NOMO-1 (cell line): ENCODE measurements around the gene RRAD.
A peak's percentile ranks its signal among the peaks of the same experiment; 100 is the strongest.
"Not testable (repeated sequence)": the region's sequence is repeated elsewhere in the genome, so short reads cannot be mapped to it uniquely, and the experiment has no call there.

Experiments
- DNase-seq, 2 experiments: peaks; one replicate each; lab custom pipeline; 2025; ENCODE audit not compliant: unreplicated experiment in 2 of 2; lab: John Stamatoyannopoulos, UW

RRAD gene, protein sequence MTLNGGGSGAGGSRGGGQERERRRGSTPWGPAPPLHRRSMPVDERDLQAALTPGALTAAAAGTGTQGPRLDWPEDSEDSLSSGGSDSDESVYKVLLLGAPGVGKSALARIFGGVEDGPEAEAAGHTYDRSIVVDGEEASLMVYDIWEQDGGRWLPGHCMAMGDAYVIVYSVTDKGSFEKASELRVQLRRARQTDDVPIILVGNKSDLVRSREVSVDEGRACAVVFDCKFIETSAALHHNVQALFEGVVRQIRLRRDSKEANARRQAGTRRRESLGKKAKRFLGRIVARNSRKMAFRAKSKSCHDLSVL

DNA sequence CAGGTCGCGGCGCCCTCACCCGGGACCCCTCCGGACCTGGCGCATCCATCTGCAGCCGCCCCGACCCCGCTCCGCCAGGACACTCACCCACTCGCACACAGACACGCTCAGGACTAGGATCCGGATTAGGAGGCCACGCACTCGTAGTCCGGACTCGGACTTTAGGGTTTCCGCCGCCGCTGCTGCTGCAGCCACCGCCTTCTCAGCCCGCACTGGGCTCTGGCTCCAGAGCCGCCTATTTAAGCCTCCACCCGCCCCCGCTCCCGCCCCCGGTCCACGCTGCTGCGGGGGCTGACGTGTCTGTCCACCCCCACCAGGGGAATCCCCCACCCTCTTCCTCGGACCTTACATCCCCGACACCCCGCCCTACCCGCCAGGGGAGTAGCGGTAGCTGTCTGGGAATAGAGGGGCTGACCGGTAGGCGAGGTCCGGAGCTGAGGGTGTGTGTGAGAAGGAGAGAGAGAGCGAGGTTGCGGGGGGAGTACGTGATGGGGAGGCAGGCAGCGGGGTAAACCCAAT lies at the start of gene RRAD:
TSS of gene RRAD (minus strand) at position 214 of the 519 bp plus-strand sequence. CDS start 356 bp downstream, outside the sequence.
- no peak for DNase-seq

DNA sequence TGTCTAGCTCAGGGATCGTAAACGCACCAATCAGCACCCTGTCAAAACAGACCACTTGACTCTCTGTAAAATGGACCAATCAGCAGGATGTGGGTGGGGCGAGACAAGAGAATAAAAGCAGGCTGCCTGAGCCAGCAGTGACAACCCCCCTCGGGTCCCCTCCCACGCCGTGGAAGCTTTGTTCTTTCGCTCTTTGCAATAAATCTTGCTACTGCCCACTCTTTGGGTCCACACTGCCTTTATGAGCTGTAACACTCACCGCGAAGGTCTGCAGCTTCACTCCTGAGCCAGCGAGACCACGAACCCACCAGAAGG lies 49.6 kb upstream of the RRAD start:
- not testable (repeated sequence) for DNase-seq

DNA sequence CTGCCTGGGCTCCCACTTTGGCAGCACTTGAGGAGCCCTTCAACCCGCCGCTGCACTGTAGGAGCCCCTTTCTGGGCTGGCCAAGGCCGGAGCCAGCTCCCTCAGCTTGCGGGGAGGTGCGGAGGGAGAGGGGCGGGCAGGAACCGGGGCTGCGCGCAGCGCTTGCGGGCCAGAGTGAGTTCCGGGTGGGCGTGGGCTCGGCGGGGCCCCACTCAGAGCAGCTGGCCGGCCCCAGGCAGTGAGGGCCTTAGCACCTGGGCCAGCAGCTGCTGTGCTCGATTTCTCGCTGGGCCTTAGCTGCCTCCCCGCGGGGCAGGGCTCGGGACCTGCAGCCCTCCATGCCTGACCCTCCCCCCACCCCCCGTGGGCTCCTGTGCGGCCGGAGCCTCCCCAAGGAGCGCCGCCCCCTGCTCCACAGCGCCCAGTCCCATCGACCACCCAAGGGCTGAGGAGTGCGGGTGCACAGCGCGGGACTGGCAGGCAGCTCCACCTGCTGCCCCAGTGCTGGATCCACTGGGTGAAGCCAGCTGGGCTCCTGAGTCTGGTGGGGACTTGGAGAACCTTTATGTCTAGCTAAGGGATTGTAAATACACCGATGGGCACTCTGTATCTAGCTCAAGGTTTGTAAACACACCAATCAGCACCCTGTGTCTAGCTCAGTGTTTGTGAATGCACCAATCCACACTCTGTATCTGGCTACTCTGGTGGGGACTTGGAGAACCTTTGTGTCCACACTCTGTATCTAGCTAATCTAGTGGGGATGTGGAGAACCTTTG lies 49.0 kb upstream of the RRAD start:
- DNase-seq = not testable (repeated sequence)

DNA sequence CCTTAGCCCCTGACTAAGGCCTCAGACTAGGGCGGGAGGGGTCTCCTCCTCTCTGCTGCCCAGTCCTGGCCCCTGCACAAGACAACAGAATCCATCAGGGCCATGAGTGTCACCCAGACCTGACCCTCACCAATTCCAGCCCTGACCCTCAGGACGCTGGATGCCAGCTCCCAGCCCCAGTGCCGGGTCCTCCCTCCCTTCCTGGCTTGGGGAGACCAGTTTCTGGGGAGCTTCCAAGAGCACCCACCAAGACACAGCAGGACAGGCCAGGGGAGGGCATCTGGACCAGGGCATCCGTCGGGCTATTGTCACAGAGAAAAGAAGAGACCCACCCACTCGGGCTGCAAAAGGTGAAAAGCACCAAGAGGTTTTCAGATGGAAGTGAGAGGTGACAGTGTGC lies 48.4 kb upstream of the RRAD start:
- DNase-seq = no peak

DNA sequence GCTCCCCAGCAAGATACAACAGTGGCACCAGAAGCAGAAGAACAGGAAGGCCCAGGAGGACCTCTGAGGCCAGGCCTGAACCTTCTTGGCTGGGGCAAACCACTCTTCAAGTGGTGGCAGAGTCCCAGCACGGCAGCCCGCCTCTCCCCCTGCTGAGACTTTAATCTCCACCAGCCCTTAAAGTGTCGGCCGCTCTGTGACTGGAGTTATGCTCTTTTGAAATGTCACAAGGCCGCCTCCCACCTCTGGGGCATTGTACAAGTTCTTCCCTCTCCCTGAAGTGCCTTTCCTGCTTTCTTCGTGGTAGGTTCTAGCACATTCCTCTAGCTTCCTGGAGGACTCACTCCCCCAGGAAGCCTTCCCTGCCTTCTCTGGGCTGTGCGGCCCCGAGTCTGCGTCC lies 47.6 kb upstream of the RRAD start:
- DNase-seq = no peak

DNA sequence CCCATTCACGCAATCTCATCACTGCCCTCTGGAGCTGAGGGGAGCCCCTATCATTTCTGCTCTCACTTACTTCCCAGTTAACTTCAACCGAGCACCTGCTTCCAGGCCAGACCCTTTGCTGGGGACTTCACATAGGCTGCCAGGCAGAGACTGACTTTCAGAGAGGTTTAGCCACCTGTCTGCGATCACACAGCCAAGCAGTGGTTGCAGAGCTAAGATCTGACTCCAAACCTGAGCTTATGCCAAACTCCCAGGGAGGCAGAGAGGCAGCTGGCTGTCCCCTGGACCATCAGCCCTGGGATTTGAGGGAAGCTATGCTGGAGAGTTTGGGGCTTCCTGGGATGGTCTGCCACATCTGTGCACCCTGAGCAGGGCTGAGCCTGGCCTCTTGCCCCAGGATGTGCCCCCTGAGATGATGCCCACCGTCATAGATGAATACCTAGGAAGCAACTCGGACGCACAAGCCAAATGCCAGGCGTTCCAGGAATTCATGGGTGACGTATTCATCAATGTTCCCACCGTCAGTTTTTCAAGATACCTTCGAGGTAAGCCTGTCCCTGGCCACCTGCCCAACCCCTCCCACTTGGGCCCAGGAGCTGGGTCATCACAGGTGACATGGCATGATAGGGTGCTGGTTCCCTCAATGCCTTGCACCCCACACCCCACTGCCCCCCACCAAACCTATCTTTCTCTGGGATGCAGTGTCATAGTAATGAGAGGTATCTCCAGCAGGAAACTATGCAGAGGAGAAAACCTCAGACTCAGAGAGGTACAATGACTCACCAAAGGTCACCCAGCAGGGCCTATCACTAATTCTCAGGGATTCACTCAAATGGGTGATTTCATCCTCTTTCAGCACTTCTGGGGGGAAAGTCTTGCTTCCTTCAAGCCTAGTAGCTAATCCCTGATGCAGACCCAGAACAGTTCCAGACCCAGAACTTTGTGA lies 45.7 kb upstream of the RRAD start:
- DNase-seq = no peak

DNA sequence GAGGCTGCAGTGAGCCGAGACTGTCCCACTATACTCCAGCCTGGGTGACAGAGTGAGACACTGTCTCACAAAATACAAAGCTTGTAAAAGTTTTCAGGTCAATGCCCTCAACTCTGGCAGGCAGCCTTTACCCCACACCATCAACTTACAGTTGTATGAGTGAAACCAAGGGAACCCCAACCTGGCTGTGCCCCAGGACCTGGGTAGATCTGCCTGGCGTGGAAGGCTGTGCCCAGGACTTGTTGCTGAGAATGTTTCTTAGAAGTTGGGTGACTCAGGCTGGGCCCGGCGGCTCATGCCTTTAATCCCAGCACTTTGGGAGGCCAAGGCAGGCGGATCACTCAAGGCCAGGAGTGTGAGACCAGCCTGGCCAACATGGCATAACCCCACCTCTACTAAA lies 43.5 kb upstream of the RRAD start:
- DNase-seq = no peak

DNA sequence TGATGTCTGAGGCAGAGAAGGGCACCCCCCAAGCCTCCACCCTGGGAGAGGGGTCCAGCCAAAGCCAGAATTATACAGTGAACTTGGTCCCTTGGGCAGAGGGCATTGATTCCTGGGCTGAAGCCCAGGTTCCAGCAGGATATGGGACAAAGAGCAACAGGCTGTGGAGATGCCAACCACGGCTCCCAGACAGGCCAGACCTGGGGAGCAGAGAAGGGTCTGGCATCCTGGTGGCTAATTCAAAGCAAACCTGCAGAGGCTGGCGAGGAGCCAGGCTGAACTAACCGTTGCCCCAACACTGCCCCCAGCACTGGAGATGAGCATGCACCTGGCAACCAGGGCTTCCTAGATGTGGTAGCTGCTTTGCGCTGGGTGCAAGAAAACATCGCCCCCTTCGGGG lies 38.7 kb upstream of the RRAD start:
- no peak for DNase-seq

DNA sequence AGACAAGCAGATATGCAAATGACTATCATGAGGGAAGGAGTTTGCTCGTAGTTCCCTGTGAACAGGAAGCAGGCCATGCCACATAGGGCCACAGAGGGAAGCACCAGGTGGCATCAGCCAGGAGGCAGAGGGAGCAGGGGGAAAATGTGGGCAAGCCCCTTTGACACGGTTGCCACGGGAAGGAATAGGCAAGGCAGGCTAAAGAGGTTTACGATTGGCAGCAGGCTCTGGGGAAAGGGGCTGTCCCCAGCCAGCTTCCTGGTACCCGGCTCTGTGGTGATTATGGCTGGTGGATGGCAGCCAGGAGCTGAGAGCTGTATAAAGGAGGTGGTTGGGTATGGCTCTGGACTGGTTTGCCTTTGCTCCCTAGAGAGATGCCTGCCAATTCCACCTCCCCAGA lies 36.6 kb upstream of the RRAD start:
- DNase-seq = no peak

DNA sequence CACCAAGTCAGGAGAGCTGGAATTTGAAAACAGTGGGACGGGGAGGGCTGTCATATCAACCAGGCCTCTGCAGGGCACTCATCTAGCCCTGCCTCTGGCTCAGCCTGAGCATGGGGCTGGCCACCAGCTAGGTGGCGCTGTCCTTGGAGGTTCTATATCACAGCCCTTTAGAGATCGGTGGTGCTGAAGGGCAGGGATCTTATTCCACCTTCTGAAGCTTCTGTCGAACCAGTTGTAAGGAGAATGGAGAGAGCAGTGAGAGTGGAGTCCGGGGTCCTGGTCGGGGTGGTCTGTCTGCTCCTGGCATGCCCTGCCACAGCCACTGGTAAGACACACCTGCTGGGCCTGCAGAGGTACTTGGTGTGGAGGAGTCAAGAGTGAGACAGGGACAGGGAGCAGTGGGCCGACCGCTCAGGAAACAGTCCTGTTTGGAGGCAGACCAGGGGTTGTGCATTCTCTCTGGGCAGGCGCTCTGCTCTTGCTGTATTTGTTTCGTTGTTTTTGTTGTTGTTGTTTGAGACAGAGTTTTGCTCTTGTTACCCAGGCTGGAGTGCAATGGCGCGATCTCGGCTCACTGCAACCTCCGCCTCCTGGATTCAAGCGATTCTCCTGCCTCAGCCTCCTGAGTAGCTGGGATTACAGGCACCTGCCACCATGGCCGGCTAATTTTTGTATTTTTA lies 35.9 kb upstream of the RRAD start, which contains the start of gene CES3:
TSS of gene CES3 (plus strand) at position 202 of the 680 bp plus-strand sequence. CDS start at position 244, 42 bp downstream.
- DNase-seq = peak; percentile 46 to 60

DNA sequence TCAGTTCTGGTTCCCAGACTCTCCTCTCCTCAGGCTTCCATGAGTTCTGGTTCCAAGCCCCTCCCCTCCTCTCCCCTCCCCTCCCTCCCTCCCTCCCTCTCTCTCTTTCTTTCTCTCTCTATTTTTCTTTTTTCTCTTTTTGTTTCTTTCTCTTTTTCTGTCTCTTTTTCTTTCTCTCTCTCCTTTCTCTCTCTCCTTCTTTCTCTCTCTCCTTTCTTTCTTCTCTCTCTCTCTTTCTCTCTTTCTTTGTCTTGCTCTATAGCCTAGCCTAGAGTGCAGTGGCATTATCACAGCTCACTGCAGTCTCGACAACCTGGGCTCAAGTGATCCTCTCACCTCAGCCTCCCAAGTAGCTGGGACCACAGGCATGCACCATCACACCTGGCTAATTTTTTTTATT lies 34.9 kb upstream of the RRAD start:
- no peak for DNase-seq

DNA sequence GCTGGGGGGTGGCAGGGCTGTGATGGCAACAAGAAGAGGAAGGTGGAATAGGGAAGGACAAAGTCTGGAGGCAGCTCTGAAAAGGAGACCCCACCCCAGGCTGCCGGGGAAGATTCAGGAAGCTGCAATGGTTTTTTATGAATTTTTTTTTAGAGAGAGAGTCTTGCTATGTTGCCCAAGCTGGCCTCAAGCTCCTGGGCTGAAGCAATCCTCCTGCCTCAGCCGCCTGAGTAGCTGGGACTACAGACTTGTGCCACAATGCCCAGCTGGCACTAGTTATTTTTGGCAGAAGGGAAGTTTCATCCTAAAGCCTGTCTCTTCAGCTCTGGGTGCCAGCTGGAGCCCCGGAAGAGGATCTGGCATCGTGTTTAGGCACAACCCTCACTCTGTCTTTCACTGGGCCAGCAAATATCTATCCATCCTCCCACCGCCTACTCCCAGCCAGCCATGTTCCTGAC lies 34.4 kb upstream of the RRAD start:
- DNase-seq = peak; percentile 42 to 45

DNA sequence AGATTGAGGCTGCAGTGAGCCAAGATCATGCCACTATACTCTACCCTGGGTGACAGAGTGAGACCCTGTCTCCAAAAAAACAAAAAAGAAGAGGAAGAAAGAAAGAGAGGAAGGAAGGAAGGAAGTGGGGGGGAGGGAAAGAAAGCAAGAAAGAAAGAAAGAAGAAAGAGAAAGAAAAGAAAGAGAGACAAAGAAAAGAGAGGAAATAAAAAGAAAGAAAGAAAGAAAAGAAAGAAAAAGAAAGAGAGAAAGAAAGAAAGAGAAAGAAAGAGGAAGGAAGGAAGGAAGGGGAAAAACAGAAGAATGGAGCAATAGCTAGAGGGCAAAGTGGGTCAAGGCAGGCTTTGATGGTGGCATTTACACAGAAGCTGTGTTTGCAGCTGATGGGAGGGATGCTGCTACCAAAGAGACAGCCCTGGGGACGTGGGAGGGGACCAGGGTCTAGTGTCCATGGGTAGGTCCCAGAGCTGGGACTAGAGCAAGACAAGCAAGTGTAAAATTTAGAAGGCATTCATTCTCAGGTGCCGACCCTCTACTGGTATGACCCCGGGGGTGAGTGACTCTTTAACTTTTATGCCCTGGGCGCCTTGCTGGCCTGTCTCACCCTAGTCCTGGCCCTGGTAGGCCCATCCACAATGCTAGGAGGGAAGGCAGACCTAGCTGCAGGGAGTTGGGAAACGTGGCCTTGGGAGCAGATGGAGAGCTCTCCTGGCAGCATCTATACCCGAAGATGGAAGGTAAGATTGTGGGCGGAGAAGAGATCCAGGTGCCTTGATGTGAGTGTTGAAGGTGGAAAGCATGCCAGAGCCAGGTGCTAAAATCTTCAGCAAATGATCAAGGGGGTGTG lies 33.7 kb upstream of the RRAD start:
- DNase-seq = no peak

DNA sequence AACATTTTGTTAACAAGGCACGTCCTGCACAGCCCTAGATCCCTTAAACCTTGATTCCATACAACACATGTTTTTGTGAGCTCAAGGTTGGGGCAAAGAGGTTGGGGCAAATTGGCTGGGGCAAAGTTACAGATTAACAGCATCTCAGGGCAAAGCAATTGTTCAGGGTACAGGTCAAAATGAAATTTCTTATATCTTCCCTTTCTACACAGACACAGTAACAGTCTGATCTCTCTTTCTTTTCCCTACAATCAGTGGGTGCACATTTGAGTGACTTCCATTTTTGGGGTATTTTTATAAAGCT lies 30.8 kb upstream of the RRAD start:
- not testable (repeated sequence) for DNase-seq

DNA sequence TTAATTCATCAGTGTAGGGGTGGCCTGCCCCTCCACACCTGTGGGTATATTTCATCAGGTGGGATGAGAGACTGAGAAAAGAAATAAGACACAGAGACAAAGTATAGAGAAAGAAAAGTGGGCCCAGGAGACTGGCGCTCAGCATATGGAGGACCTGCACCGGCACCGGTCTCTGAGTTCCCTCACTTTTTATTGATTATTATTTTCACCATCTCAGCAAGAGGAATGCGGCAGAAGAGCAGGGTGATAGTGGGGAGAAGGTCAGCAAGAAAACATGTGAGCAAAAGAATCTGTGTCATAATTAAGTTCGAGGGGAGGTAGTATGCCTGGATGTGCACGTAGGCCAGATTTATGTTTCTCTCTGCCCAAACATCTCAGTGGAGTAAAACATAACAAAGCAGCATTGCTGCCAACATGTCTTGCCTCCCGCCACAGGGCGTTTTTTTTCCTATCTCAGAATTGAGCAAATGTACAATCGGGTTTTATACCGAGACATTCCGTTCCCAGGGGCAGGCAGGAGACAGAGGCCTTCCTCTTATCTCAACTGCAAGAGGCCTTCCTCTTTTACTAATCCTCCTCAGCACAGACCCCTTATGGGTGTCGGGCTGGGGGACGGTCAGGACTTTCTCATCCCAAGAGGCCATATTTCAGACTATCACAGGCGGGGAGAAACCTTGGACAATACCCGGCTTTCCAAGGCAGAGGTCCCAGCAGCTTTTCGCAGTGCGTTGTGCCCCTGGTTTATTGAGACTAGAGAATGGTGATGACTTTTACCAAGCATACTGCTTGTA lies 30.2 kb upstream of the RRAD start:
- DNase-seq = not testable (repeated sequence)

DNA sequence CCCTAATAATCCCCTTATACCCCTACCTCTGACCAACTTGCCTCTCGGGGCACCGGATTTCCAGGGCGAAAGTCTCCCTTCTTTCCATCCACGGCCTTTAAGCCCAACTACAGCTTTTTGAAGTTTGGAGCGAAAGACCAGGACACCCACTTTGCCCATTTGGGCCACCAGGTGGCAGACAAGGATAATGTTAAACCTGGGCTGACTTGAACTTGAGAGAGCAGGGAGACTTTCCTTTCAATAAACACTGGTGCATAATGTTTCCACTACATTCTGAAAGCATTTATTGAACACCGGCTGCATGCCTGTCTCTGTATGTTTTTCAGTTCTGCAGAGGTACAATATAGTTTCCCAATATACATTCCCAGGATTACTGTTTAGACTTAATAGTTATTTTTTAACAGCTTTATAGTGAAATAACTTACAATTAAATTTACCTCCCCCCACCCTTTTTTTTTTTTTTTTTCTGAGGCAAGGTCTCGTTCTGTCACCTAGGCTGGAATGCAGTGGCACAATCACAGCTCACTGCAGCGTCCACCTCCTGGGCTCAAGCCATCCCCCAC lies 28.8 kb upstream of the RRAD start:
- peak; percentile 47 to 67 for DNase-seq

DNA sequence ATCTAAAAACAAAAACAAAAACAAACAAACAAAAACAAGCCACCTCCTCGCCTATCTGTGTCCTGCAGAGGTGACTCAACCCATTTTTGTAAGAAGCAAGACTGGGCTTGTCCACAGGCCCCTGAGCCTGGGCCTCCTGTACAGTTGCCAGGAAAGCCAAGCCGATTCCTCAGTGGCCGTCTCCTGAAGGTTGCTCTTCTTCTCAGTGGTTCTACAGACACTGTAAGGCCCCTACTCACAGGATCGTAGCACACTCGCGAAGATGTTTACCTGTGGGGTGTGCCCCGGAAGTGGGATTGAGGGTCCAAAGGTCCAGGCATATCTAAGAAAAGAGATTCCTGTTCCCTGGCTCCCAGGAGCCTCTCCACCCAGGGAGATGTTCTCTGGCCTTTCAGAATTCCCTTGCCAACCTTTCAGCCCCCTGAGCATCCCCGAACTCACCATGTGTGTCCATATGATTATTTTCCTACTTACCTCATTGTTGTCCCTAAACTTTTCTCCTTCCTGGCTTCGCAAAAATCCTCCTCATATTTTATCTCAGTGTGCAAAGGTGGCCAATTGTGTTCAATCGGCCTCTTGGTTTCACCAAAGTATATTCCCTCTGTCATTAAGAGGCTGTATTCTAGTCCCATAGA lies 28.2 kb upstream of the RRAD start:
- no peak for DNase-seq
